GM06990 (cell line): Measurements from ENCODE around the gene RERE.

ENCODE experiments used
- DNase-seq: peaks from one replicate; pipeline ENCODE4 v3.0.0-alpha.2; 2011; ENCODE audit not compliant: insufficient read length; ENCODE audit errors: extremely low read depth
- H3K27me3 ChIP-seq: replicated peaks from 2 replicates; pipeline ENCODE4 v1.6.0; 2011; ENCODE audit warnings: low read length; ENCODE audit not compliant: control insufficient read depth, insufficient read depth
- H3K36me3 ChIP-seq: 2 replicates; pipeline ENCODE4 v1.5.1; 2011; ENCODE audit warnings: low read length; ENCODE audit not compliant: control insufficient read depth, insufficient read depth
- H3K4me3 ChIP-seq: replicated peaks from 2 replicates; pipeline ENCODE4 v1.5.1; 2011; ENCODE audit warnings: low read depth, mild to moderate bottlenecking, control low read depth, low read length
- CTCF ChIP-seq: IDR thresholded peaks from 2 replicates; pipeline ENCODE4 v1.5.1; 2011; ENCODE audit warnings: low read length, control low read depth, mild to moderate bottlenecking, inconsistent platforms; ENCODE audit not compliant: insufficient read depth, poor library complexity, severe bottlenecking

RERE gene

DNA sequence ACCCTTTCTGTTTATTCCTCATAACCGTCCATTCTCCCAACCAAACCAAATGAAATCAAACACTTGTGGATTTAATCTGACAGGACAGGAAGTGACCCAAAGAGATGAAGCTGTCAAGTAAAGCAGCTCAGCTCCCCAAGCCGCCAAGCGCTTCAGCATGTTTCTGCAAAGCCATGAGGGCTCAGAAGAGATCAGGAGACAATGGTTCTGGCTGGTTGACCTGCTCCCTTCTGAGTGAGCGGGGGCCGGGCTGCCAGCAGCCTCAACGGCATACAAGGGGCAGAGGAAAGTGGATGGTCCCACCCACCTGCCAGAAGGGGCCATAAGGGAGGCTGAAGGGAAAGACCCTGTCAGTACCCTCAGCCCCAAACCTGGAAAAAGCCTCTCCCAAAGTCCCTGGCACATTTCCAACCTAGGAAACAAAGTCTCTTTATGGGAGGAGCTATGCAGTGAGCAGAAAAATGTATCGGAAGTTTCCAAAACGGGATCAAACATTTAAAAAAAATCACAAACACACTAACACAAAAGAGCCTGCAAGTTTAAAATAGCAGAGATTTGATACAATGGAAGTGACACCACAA lies 454.2 kb downstream of the RERE start:
- TF ChIP-seq CTCF, result no peak
- Histone ChIP-seq H3K36me3 (peaks cover 34% of the 10 kb centered on the region), H3K4me3 (no peak overlapping the region)

GRCh38 chr1:8362701-8363101 lies 454.7 kb downstream of the RERE start:
- peaks cover 39% of the 10 kb centered on the region for H3K36me3 ChIP-seq
- TF ChIP-seq CTCF, result no peak

More for the DNA sequence above, 454.2 kb downstream of the RERE start:
- H3K27me3 ChIP-seq, result no peaks in the 10 kb centered on the region
- DNase-seq, result no peak

GRCh38 chr1:8361198-8361849 lies 456.1 kb downstream of the RERE start:
- TF ChIP-seq CTCF, result no peak
- no peak for DNase-seq
- Histone ChIP-seq H3K36me3 (peaks cover 47% of the 10 kb centered on the region), H3K4me3 (no peak overlapping the region), H3K27me3 (no peaks in the 10 kb centered on the region)

More at GRCh38 chr1:8362701-8363101, 454.7 kb downstream of the RERE start:
- no peak for DNase-seq
- Histone ChIP-seq H3K4me3 (no peak overlapping the region), H3K27me3 (no peaks in the 10 kb centered on the region)

DNA sequence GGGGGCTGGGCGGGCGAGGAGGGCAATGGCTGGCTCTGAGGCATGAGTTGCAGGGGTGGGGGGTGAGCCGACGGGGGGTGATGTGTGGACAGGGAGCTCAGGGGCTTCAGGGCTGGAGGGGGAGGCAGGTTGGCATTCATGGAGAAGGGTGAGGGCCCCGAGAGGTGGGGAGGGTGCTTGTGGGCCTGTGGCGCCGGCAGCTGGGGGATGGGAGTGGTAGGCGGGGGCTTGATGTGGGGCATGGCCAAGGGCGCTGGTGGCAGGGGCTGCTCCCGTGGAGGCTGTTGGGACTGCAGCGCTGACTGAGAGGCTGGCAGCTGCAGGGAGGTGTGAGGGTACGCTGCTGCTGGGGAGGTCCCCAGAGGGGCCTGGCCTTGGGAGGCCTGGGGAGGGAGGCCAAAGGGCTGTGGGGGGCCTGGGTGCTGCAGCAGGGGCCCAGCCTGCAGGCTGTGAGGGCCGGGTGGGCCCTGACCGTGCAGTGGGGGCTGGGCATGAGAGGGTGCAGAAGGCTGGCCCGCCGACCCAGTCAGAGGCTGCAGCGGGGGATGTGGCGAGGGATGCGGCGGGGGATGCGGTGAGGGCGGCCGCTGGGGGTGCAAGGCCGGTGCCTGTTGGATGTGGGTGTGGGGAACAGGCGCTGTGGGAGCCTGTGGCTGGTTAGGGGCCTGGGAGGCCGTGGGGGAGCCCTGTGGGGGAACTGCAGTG lies 456.8 kb downstream of the RERE start:
- Histone ChIP-seq H3K36me3 (peaks cover 45% of the 10 kb centered on the region), H3K27me3 (no peaks in the 10 kb centered on the region), H3K4me3 (no peak overlapping the region)
- no peak for TF ChIP-seq CTCF
- DNase-seq, result no peak

GRCh38 chr1:8359617-8360481 lies 457.6 kb downstream of the RERE start:
- Histone ChIP-seq H3K27me3 (no peaks in the 10 kb centered on the region), H3K4me3 (no peak overlapping the region), H3K36me3 (peaks cover 44% of the 10 kb centered on the region)
- DNase-seq, result no peak
- TF ChIP-seq CTCF, result no peak
